GM12891 (cell line): Measurements from ENCODE around the gene MACIR.

Experiments
- DNase-seq: peaks from one replicate; pipeline ENCODE4 v3.0.0; 2011; ENCODE audit warnings: low spot score; ENCODE audit not compliant: insufficient read length
- FAIRE-seq: peaks from 2 replicates; lab custom pipeline; 2011; peaks lifted over from hg19 to GRCh38; lab: Jason Lieb, UNC
- PAX5 ChIP-seq: IDR thresholded peaks from 2 replicates; pipeline ENCODE4 v1.6.1; 2011; ENCODE audit warnings: low read length, moderate library complexity, mild to moderate bottlenecking; ENCODE audit not compliant: insufficient read depth, severe bottlenecking
- POLR2A ChIP-seq: IDR thresholded peaks from 2 replicates; pipeline ENCODE4 v1.6.1; 2011; ENCODE audit warnings: low read depth, low read length, control low read depth
- POLR2AphosphoS5 ChIP-seq: IDR thresholded peaks from 2 replicates; pipeline ENCODE4 v1.6.1; 2011; ENCODE audit warnings: low read depth, low read length, control low read depth
- POU2F2 ChIP-seq: IDR thresholded peaks from 2 replicates; pipeline ENCODE4 v1.6.1; 2011; ENCODE audit warnings: low read depth, mild to moderate bottlenecking, control low read depth, low read length, moderate library complexity
- SPI1 ChIP-seq: IDR thresholded peaks from 2 replicates; pipeline ENCODE4 v1.6.1; 2011; ENCODE audit warnings: low read depth, low read length, control low read depth
- TAF1 ChIP-seq: IDR thresholded peaks from 2 replicates; pipeline ENCODE4 v1.6.1; 2011; ENCODE audit warnings: low read depth, low read length, control low read depth

The MACIR gene

GRCh38 chr5:103223031-103223955, 35.3 kb upstream of the MACIR start:
- DNase-seq (no peak), FAIRE-seq (no peak)
- TF ChIP-seq POLR2AphosphoS5 (no peak), PAX5 (no peak), SPI1 (no peak), TAF1 (no peak), POLR2A (no peak), POU2F2 (no peak)

DNA sequence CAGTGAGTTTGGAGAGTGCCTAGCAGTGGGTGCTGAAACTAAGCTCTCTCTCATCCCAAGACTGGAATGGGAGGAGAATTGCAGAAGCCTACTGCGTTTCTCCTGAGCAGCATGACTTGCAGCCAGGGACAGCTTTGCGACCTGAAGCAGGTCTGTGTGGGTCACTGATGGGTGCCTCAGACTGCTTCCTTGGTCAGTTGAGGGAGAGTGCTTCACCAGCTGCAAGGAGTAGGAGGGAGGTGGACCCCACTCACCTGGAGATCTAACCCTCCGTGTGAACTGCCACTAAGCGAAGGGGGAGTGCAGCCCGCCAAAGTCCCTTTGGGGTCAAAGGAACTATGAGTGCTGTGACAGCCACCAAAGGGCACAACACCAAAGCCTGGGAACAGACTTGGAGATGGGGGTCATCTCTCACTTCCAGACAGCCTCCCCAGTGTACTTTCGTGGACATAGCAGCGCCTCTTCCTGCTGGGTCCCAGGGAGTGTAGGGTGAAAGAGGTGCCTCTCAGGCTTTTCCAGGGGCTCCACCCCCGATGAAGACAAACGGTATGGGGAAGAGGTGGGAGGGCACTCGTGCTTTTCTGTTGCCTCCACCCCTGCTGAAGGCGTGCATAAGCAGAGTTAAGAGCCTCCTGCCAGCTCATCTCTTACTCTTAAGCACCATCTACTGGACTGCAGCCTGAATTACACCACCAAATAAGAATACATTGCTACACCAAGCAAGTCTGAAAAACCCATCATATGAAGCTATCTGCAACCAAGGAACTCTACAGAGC, 34.3 kb upstream of the MACIR start:
- DNase-seq (no peak), FAIRE-seq (peak; percentile 82)
- no peak for TF ChIP-seq POLR2AphosphoS5
- TF ChIP-seq PAX5: no peak
- TF ChIP-seq POLR2A: no peak
- no peak for TF ChIP-seq SPI1
- no peak for TF ChIP-seq TAF1

- FAIRE-seq (no peak), DNase-seq (no peak)
- TF ChIP-seq POU2F2 (no peak), SPI1 (no peak), POLR2AphosphoS5 (no peak), POLR2A (no peak), PAX5 (no peak), TAF1 (no peak)
Observed at GRCh38 chr5:103224894-103225246, 33.7 kb upstream of the MACIR start.

- DNase-seq: no peak
- no peak for FAIRE-seq
- TF ChIP-seq POU2F2: no peak
- no peak for TF ChIP-seq PAX5
- no peak for TF ChIP-seq TAF1
- TF ChIP-seq SPI1: no peak
- no peak for TF ChIP-seq POLR2A
- no peak for TF ChIP-seq POLR2AphosphoS5
Observed at GRCh38 chr5:103228061-103228460, 30.5 kb upstream of the MACIR start.

DNA sequence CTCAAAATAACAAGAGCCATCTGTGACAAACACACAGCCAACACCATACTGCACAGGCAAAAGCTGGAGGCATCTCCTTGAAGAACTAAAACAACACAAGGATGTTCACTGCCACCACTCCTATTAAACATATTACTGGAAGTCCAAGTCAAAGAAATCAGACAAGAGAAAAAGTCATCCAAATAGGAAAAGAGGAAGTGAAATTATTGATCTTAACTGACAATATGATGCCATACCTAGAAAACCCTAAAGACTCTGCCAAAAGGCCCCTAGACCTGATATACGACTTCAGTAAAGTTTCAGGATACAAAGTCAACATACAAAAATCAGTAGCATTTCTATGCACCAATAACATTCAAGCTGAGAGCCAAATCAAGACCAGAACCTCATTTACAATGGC, 30.0 kb upstream of the MACIR start:
- FAIRE-seq (no peak), DNase-seq (no peak)
- TF ChIP-seq SPI1 (peak; percentile 86), PAX5 (no peak)

DNA sequence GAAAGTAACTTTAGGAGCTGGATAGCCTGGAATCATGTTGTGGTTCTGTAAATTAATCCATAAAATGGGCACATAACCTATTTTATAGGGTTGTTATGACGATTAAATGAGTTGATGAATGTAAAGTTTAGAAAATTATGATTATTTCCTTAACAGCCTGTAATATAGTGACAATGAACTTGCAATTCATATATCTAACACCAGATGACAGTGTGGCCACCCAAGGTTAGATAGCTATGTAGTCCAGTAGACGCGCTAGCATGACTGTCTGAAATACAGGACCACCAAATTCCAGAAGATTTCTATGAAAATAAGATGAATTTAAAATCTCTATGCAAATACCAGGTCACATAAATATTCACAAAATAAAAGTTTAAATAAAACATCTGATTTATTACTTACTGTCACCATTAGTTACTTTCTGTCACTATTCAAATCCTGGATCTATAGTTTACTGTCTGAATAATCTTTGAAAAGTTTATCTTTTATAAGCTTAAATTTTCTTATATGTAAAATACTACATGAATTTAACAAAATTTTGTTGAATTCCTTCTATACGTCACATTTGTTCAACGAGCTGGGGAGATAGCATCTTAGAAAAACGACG, 26.1 kb upstream of the MACIR start:
- DNase-seq (no peak), FAIRE-seq (no peak)
- TF ChIP-seq POU2F2 (no peak), POLR2AphosphoS5 (no peak), POLR2A (no peak), PAX5 (no peak), SPI1 (no peak), TAF1 (no peak)

DNA sequence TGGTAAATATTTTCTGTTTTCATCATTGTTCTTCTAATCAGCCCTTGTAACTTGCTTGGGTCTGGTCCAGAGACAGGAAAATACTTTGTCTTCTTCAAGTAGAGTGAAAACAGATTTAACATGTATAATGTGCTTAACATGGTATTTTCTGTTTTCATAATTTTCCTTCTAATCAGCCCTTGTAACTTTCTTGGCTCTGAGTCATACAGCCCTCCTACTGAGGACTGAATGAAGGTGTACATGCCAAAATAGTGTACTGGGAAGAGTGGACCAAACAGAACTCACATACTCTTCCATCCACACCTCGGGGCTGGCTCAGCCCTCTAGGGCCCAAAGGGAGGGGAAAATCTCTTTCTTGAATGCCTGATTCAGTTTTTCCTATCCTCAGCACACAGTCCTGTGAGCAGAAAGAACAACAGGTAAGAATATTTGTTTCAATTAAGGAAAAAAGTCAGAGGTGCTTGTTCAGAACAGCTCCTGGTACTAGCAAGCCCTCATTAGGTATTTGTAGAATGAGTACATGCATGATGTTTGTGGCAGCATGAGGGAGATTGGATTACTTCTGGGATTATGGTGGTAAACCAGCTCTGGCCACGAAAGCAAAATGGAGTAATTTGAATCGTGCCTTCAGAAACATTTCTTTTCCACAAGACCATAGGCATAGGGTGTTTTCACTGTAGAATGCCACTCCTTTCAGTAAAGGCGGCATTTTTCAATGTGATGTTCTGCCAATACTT, 24.2 kb upstream of the MACIR start:
- TF ChIP-seq POLR2A: no peak
- no peak for TF ChIP-seq POLR2AphosphoS5
- no peak for TF ChIP-seq SPI1
- no peak for TF ChIP-seq POU2F2
- TF ChIP-seq TAF1: no peak
- no peak for TF ChIP-seq PAX5
- FAIRE-seq: no peak
- DNase-seq: no peak

DNA sequence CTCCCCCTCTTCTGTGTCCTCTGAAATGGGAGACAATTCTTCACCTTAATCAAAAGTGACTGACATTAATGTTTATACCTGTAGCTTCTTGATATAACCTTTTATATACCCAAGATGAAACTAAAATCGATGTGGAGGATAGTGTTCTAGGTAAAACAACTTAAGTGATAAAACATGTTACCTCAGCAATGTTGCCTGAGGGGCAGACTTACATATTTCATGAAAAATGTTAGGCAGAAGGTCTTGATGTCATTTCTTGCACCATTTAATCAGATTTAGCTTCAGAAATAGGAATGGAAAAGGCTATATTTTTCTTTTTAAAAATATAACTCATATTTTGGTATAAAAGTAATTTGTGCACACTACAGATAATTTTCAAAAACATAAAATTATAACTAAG, 22.7 kb upstream of the MACIR start:
- FAIRE-seq: peak; percentile 41
- DNase-seq: no peak
- TF ChIP-seq POU2F2 (no peak), PAX5 (no peak), POLR2AphosphoS5 (no peak), TAF1 (no peak), SPI1 (no peak), POLR2A (no peak)

GRCh38 chr5:103237778-103238177, 20.8 kb upstream of the MACIR start:
- no peak for FAIRE-seq
- TF ChIP-seq POLR2AphosphoS5: no peak
- no peak for TF ChIP-seq PAX5
- no peak for TF ChIP-seq SPI1
- TF ChIP-seq POLR2A: no peak
- TF ChIP-seq POU2F2: no peak
- TF ChIP-seq TAF1: no peak
- no peak for DNase-seq
